Natural killer cell (primary cell): ENCODE results near the gene FKBP8. TPM values are rescaled to one million over a fixed set of nuclear protein-coding genes. Genes with fewer than 3 reads are reported as not detected.
A peak's percentile ranks its signal among the peaks of the same experiment; 100 is the strongest.

Source experiments
- ATAC-seq, 3 donors: fragments of 150-1000 bp in 2 of 3; fragments of 200-7000 bp in 1 of 3; cut with Tn5 transposase; 1 replicate in 1 of 3; 2 replicates in 2 of 3; pipeline ENCODE4 v1.10.0; 2021; ENCODE audit warnings: mild to moderate bottlenecking in 2 of 3, moderate library complexity in 2 of 3
- DNase-seq, 2 donors: peaks; one replicate each; pipeline versions ENCODE4 v3.0.0 to v3.0.0-alpha.2; 2013 to 2021; ENCODE audit warnings: mixed read lengths in 1 of 2
- H3K27ac ChIP-seq: one replicate; pipeline ENCODE4 v1.5.1; 2013; ENCODE audit warnings: mild to moderate bottlenecking, low read length
- H3K27me3 ChIP-seq: one replicate; pipeline ENCODE4 v1.6.1; 2013; ENCODE audit warnings: low read length; ENCODE audit not compliant: control insufficient read depth, insufficient read depth
- H3K36me3 ChIP-seq: one replicate; pipeline ENCODE4 v1.6.1; 2013; ENCODE audit warnings: low read length; ENCODE audit not compliant: control insufficient read depth, insufficient read depth
- H3K4me1 ChIP-seq: one replicate; pipeline ENCODE4 v1.6.1; 2013; ENCODE audit warnings: low read length; ENCODE audit not compliant: control insufficient read depth, insufficient read depth
- H3K4me3 ChIP-seq: one replicate; pipeline ENCODE4 v1.5.1; 2013; ENCODE audit warnings: low read length
- H3K9me3 ChIP-seq: one replicate; pipeline ENCODE4 v1.6.1; 2013; ENCODE audit warnings: low read length; ENCODE audit not compliant: control insufficient read depth, insufficient read depth
- H3K27ac Mint-ChIP-seq, 2 donors: one replicate each; pipeline ENCODE4 v1.8.0; 2022; ENCODE audit warnings: mild to moderate bottlenecking in 2 of 2, mixed read lengths in 2 of 2, moderate library complexity in 1 of 2
- H3K27me3 Mint-ChIP-seq, 2 donors: one replicate each; pipeline ENCODE4 v1.8.0; 2022; ENCODE audit warnings: low read depth in 2 of 2, mixed read lengths in 2 of 2
- H3K36me3 Mint-ChIP-seq: one replicate; pipeline ENCODE4 v1.8.0; 2022; ENCODE audit warnings: mixed read lengths
- H3K4me1 Mint-ChIP-seq, 2 donors: one replicate each; pipeline ENCODE4 v1.8.0; 2022; ENCODE audit warnings: mixed read lengths in 2 of 2
- H3K4me3 Mint-ChIP-seq: one replicate; pipeline ENCODE4 v1.8.0; 2022; ENCODE audit warnings: mild to moderate bottlenecking, moderate library complexity, mixed read lengths
- H3K9me3 Mint-ChIP-seq, 2 donors: one replicate each; pipeline ENCODE4 v1.8.0; 2022; ENCODE audit warnings: mixed read lengths in 2 of 2
- CTCF ChIP-seq: fragments of 200-600 bp; IDR thresholded peaks from one replicate; pipeline ENCODE4 v1.8.0; 2022; ENCODE audit warnings: antibody characterized with exemption
- WGBS: methylation state at CpG from one replicate; pipeline ENCODE4 v1.1.7; 2013; ENCODE audit warnings: missing lambda C conversion rate; ENCODE audit not compliant: insufficient coverage; 5-methylcytosine and 5-hydroxymethylcytosine counted together
- intact Hi-C: fragments of 100-400 bp; cut with micrococcal nuclease; formaldehyde crosslinking; loops from one replicate; pipeline ENCODE4 v1.14.2; 2022
- total RNA-seq, 4 donors: library from RNA; stranded (reverse); fragments of 120-200 nt in 1 of 4; gene quantifications; one replicate each; pipeline versions ENCODE4 v1.2.3 to v1.2.4, GENCODE V29; 2013 to 2022

The FKBP8 gene
- total RNA-seq, 3 donors from 2014 or later (not counting 1 experiment from before 2014, with no cell fraction given): 149 to 179 (median 162) TPM

- Histone ChIP-seq H3K27ac (peak overlapping the region; percentile 0), H3K36me3 (no peaks in the 10 kb centered on the region), H3K4me3 (no peak overlapping the region), H3K4me1 (peaks cover 98% of the 10 kb centered on the region), H3K27me3 (no peaks in the 10 kb centered on the region), H3K9me3 (no peaks in the 10 kb centered on the region)
- Mint-ChIP-seq H3K9me3 (no peaks in the 10 kb centered on the region), H3K4me1 (peaks cover 79 to 90% of the 10 kb centered on the region in 2 donors), H3K4me3 (peak overlapping the region; percentile 17), H3K27ac (peak overlapping the region in 1 of 2 donors; percentile 93), H3K36me3 (no peaks in the 10 kb centered on the region), H3K27me3 (no peaks in the 10 kb centered on the region)
- DNase-seq (no peak), ATAC-seq (no peak)
- intact Hi-C loops: no loop called here
- WGBS: 83% methylated on average over 20 of the region's 20 CpGs
- no peak for TF ChIP-seq CTCF
Measured at GRCh38 chr19:18503971-18504885, 39.1 kb downstream of the FKBP8 start.

- H3K4me3 Mint-ChIP-seq: peak overlapping the region; percentile 47
- H3K36me3 Mint-ChIP-seq: no peaks in the 10 kb centered on the region
- WGBS: 62% methylated on average over 15 of the region's 15 CpGs
- Histone ChIP-seq H3K9me3 (no peaks in the 10 kb centered on the region), H3K4me1 (peaks cover 98% of the 10 kb centered on the region), H3K4me3 (no peak overlapping the region), H3K27me3 (no peaks in the 10 kb centered on the region), H3K36me3 (no peaks in the 10 kb centered on the region), H3K27ac (peak overlapping the region; percentile 65)
- TF ChIP-seq CTCF: no peak
- intact Hi-C loops: no loop called here
- peaks cover 84 to 95% of the 10 kb centered on the region in 2 donors for H3K4me1 Mint-ChIP-seq
- H3K27me3 Mint-ChIP-seq: no peaks in the 10 kb centered on the region
- no peaks in the 10 kb centered on the region for H3K9me3 Mint-ChIP-seq
- peak overlapping the region; percentile 73 to 93 for H3K27ac Mint-ChIP-seq
- DNase-seq (no peak), ATAC-seq (peak in 1 of 3 donors; percentile 31)
Measured at GRCh38 chr19:18503337-18503970, 39.9 kb downstream of the FKBP8 start.

- Mint-ChIP-seq H3K27ac (peak overlapping the region; percentile 73 to 93), H3K27me3 (no peaks in the 10 kb centered on the region), H3K4me3 (peak overlapping the region; percentile 47), H3K9me3 (no peaks in the 10 kb centered on the region), H3K36me3 (no peaks in the 10 kb centered on the region), H3K4me1 (peaks cover 81 to 88% of the 10 kb centered on the region in 2 donors)
- Histone ChIP-seq H3K9me3 (no peaks in the 10 kb centered on the region), H3K4me3 (no peak overlapping the region), H3K27ac (peak overlapping the region; percentile 65), H3K36me3 (no peaks in the 10 kb centered on the region), H3K4me1 (peaks cover 99% of the 10 kb centered on the region), H3K27me3 (no peaks in the 10 kb centered on the region)
- WGBS: 38% methylated on average over 17 of the region's 17 CpGs
- intact Hi-C loops: no loop called here
- no peak for DNase-seq
- ATAC-seq: peak in 1 of 3 donors; percentile 48
- TF ChIP-seq CTCF: no peak
Measured at GRCh38 chr19:18502638-18503294, 40.6 kb downstream of the FKBP8 start.
